ENCODE data around the gene R3HCC1L. TPM values are rescaled to one million over a fixed set of nuclear protein-coding genes. Genes with fewer than 3 reads are reported as not detected.

Gene R3HCC1L
- total and polyA plus RNA-seq, 12 donors = 6.5 to 24.3 (median 10.1) TPM

GRCh38 chr10:98088186-98088971 is 46.1 kb upstream of the R3HCC1L start:
- 60 to 75% (median 66%) methylated on average over 7 of the region's 7 CpGs for WGBS, 4 donors
- H3K27me3 ChIP-seq = no peaks in the 10 kb centered on the region

GRCh38 chr10:98090822-98091221 is 43.6 kb upstream of the R3HCC1L start:
- 57 to 80% (median 73%) methylated on average over 3 of the region's 3 CpGs for WGBS, 4 donors
- H3K4me1 ChIP-seq (replicated peaks in 1 of 2) = no peaks in the 10 kb centered on the region
- no peaks in the 10 kb centered on the region for H3K27me3 ChIP-seq
- no peaks in the 10 kb centered on the region for H3K36me3 ChIP-seq (replicated peaks in 1 of 2)
- TF ChIP-seq CTCF (IDR thresholded peaks at IDR 0.05) (no peak), POLR2A (IDR thresholded peaks at IDR 0.05) (no peak)
- DNase-seq = no peak
- H3K4me3 ChIP-seq = no peak overlapping the region
- H3K9me3 ChIP-seq (replicated peaks in 1 of 3) = no peaks in the 10 kb centered on the region
- H3K27ac ChIP-seq = no peak overlapping the region
- intact Hi-C loops (cut with DNase I) = no loop called here

More at GRCh38 chr10:98088186-98088971, 46.1 kb upstream of the R3HCC1L start:
- no peak overlapping the region for H3K4me3 ChIP-seq
- peak in 5 of 7 donors; percentile 17 to 53 (median 29) for DNase-seq
- TF ChIP-seq CTCF (IDR thresholded peaks at IDR 0.05) (no peak), POLR2A (IDR thresholded peaks at IDR 0.05) (no peak)
- H3K27ac ChIP-seq = no peak overlapping the region
- no peaks in the 10 kb centered on the region for H3K9me3 ChIP-seq (replicated peaks in 1 of 3)
- H3K4me1 ChIP-seq (replicated peaks in 1 of 2) = no peaks in the 10 kb centered on the region
- H3K36me3 ChIP-seq (replicated peaks in 1 of 2) = no peaks in the 10 kb centered on the region
- intact Hi-C loops (cut with DNase I) = no loop called here

GRCh38 chr10:98096316-98096715 is 38.1 kb upstream of the R3HCC1L start:
- H3K27me3 ChIP-seq = peaks cover 6% of the 10 kb centered on the region
- intact Hi-C loops (cut with DNase I) = no loop called here
- no peaks in the 10 kb centered on the region for H3K4me1 ChIP-seq (replicated peaks in 1 of 2)
- no peak overlapping the region for H3K27ac ChIP-seq
- no peaks in the 10 kb centered on the region for H3K36me3 ChIP-seq (replicated peaks in 1 of 2)
- DNase-seq = no peak
- TF ChIP-seq POLR2A (IDR thresholded peaks at IDR 0.05) (no peak), CTCF (IDR thresholded peaks at IDR 0.05) (no peak)
- H3K9me3 ChIP-seq (replicated peaks in 1 of 3) = no peaks in the 10 kb centered on the region
- H3K4me3 ChIP-seq = no peak overlapping the region
- WGBS, 4 donors = 63 to 75% (median 72%) methylated on average over 7 to 8 of the region's 8 CpGs

- WGBS, 4 donors = 58 to 68% (median 63%) methylated on average over 10 of the region's 10 CpGs
- Histone ChIP-seq H3K27me3 (peaks cover 6% of the 10 kb centered on the region), H3K9me3 (replicated peaks in 1 of 3) (no peaks in the 10 kb centered on the region), H3K4me3 (no peak overlapping the region), H3K36me3 (replicated peaks in 1 of 2) (no peaks in the 10 kb centered on the region), H3K4me1 (replicated peaks in 1 of 2) (no peaks in the 10 kb centered on the region), H3K27ac (no peak overlapping the region)
- intact Hi-C loops (cut with DNase I) = no loop called here
- DNase-seq = no peak
- TF ChIP-seq CTCF (IDR thresholded peaks at IDR 0.05) = no peak
Measured at GRCh38 chr10:98096731-98097130, 37.7 kb upstream of the R3HCC1L start.
